Activated B cell treated with CpG ODN at 0.5 μM for 24 hours (primary cell): Measurements from ENCODE around the gene ZNF692. TPM values are rescaled to one million over a fixed set of nuclear protein-coding genes. Genes with fewer than 3 reads are reported as not detected.
A peak's percentile ranks its signal among the peaks of the same experiment; 100 is the strongest.

ENCODE experiments used
- ATAC-seq: fragments of 200-7000 bp; cut with Tn5 transposase; one replicate; pipeline ENCODE4 v1.10.0; 2021; ENCODE audit warnings: low read depth, mild to moderate bottlenecking, moderate library complexity
- CTCF ChIA-PET: fragments of 350-600 bp; sonication (Branson Sonifier 250); formaldehyde crosslinking; loops from one replicate; lab custom pipeline; 2021; ENCODE audit warnings: antibody characterized with exemption; lab: Charles Lee
- POLR2A ChIA-PET: fragments of 350-600 bp; sonication (Branson Sonifier 250); formaldehyde crosslinking; loops from one replicate; lab custom pipeline; 2021; ENCODE audit warnings: antibody characterized with exemption; lab: Charles Lee
- DNase-seq: peaks from one replicate; pipeline ENCODE4 v3.0.0; 2022
- H3K27ac Mint-ChIP-seq: one replicate; pipeline ENCODE4 v1.8.0; 2020; ENCODE audit warnings: mixed read lengths
- H3K27me3 Mint-ChIP-seq: one replicate; pipeline ENCODE4 v1.8.0; 2021; ENCODE audit warnings: mixed read lengths
- H3K36me3 Mint-ChIP-seq: one replicate; pipeline ENCODE4 v1.8.0; 2021; ENCODE audit warnings: low read depth, mixed read lengths
- H3K4me1 Mint-ChIP-seq: one replicate; pipeline ENCODE4 v1.8.0; 2021; ENCODE audit warnings: mixed read lengths
- H3K4me3 Mint-ChIP-seq: one replicate; pipeline ENCODE4 v1.8.0; 2020; ENCODE audit warnings: mild to moderate bottlenecking, mixed read lengths
- H3K9me3 Mint-ChIP-seq: one replicate; pipeline ENCODE4 v1.8.0; 2020; ENCODE audit warnings: mixed read lengths
- intact Hi-C: fragments of 100-400 bp; cut with micrococcal nuclease; formaldehyde crosslinking; loops from one replicate; pipeline ENCODE4 v1.15.1; 2024
- total RNA-seq: library from RNA; stranded (reverse); gene quantifications from 2 replicates; pipeline ENCODE4 v1.2.3, GENCODE V29; 2022
- TF ChIP-seq, protein P1 (sequence below): fragments of 200-600 bp; IDR thresholded peaks from one replicate; pipeline ENCODE4 v1.8.0; 2022; ENCODE audit warnings: antibody characterized with exemption, mild to moderate bottlenecking

ZNF692 gene
- total RNA-seq, result 36.4 and 40.3 TPM in 2 replicates

- DNase-seq (peak; percentile 97), ATAC-seq (peak; percentile 88)
- H3K4me1 Mint-ChIP-seq, result peaks cover 55% of the 10 kb centered on the region
- POLR2A ChIA-PET, result interaction anchor here (0.7 to 7.1 kb wide), 9 partner anchors 9 to 57 kb away, joined by 4 to 250 read pairs (median 19); partner anchors contain the start of genes PGBD2, SH3BP5L and ZNF672
- H3K27me3 Mint-ChIP-seq, result no peaks in the 10 kb centered on the region
- no peaks in the 10 kb centered on the region for H3K9me3 Mint-ChIP-seq
- intact Hi-C loops, result loop anchor here (1.0 kb wide), 5 partner anchors 14 to 237 kb away; partner anchors contain the start of genes PGBD2 and ZNF672
- CTCF ChIA-PET, result interaction anchor here (0.8 to 3.2 kb wide), 11 partner anchors 15 to 54 kb away, joined by 3 to 31 read pairs (median 3); partner anchors contain the start of genes PGBD2, SH3BP5L and ZNF672
- peaks cover 17% of the 10 kb centered on the region for H3K36me3 Mint-ChIP-seq
- TF ChIP-seq, protein P1, sequence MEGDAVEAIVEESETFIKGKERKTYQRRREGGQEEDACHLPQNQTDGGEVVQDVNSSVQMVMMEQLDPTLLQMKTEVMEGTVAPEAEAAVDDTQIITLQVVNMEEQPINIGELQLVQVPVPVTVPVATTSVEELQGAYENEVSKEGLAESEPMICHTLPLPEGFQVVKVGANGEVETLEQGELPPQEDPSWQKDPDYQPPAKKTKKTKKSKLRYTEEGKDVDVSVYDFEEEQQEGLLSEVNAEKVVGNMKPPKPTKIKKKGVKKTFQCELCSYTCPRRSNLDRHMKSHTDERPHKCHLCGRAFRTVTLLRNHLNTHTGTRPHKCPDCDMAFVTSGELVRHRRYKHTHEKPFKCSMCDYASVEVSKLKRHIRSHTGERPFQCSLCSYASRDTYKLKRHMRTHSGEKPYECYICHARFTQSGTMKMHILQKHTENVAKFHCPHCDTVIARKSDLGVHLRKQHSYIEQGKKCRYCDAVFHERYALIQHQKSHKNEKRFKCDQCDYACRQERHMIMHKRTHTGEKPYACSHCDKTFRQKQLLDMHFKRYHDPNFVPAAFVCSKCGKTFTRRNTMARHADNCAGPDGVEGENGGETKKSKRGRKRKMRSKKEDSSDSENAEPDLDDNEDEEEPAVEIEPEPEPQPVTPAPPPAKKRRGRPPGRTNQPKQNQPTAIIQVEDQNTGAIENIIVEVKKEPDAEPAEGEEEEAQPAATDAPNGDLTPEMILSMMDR, result no peak
- H3K27ac Mint-ChIP-seq, result peak within 1 kb of the TSS; percentile 97
- H3K4me3 Mint-ChIP-seq, result peak within 1 kb of the TSS; percentile 87
Measured at GRCh38 chr1:248858891-248859889, at the start of gene ZNF692. TSS of gene ZNF692 (minus strand) at chr1:248859085. CDS start at chr1:248858309, 776 bp downstream.

DNA sequence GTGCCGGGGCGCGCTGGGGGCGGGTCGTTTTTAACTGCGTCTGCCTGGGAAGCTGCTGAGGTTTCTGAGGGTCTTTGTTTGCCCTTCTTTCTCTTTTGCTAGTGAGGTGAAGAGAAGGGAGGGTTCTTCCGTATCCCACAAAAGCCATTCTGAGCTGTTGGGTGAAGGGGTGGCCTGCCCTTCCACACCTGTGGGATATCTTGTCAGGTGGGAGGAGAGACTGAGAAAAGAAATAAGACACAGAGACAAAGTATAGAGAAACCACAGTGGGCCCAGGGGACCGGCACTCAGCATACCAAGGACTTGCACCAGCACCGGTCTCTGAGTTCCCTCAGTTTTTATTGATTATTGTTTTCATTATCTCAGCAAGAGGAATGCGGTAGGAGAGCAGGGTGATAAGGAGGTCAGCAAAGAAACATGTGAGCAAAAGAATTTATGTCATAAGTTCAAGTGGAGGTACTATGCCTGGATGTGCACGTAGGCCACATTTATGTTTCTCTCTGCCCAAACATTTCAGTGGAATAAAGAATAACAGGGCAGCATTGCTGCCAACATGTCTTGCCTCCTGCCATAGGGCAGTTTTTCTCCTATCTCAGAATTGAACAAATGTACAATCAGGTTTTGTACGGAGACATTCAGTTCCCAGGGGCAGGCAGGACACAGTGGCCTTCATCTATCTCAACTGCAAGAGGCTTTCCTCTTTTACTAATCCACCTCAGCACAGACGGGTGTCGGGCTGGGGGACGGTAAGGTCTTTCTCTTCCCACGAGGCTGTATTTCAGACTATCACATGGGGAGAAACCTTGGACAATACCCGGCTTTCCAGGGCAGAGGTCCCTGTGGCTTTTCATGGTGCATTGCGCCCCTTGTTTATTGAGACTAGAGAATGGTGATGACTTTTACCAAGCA is 48.1 kb upstream of the ZNF692 start:
- Mint-ChIP-seq H3K27me3 (no peaks in the 10 kb centered on the region), H3K9me3 (no peaks in the 10 kb centered on the region), H3K27ac (peak overlapping the region; percentile 96), H3K36me3 (peaks cover 33% of the 10 kb centered on the region), H3K4me3 (peak overlapping the region; percentile 93), H3K4me1 (peaks cover 46% of the 10 kb centered on the region)
- CTCF ChIA-PET, result interaction anchor here (0.9 kb wide), 1 partner anchor 81 kb away, joined by 3 read pairs; no protein-coding TSS in a partner anchor
- DNase-seq, result no peak
- POLR2A ChIA-PET, result interaction anchor here (2.0 to 2.5 kb wide), 3 partner anchors 33 to 68 kb away, joined by 18 to 27 read pairs (median 19); partner anchors contain the start of genes ZNF672 and ZNF692
- peak; percentile 10 for ATAC-seq
- intact Hi-C loops, result loop anchor here (1.0 kb wide), 4 partner anchors 33 to 81 kb away; no protein-coding TSS in a partner anchor
- TF ChIP-seq, protein P1, result no peak

DNA sequence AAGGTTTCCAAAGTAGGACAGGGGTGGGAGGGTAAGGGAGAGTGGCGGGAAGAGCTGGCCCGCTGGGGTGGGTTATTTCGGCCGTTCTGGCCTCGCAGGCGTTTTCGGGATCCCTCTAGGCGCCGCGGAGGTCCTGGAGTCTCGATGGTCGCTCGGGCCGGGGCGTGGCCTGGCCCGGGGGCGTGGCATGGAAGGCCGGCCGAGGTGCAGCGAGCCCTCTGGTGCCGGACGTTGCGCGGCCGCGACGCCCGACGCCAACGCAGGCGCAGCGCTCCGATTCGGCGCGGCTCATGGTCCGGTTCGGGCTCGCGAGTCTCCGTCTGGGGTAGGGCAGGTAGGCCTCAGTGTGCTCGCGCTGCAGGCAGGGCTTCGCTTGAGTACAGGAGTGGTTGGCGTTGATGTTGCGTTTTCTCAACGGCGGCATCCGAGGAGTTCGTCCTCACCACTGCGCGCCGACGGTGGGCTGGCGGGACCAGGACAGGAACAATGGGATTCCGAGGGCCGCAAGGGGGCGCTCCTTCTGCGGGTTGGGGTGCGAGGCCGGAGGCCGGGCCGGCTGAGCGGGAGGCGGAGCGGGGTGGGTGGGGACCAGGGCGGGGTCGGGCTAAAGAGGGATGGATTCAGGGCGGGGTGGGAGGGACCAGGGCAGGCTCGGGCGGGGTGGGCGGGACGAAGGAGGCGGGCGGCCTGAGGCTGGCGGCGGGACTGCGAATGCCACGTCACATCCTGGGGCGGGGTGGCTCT is 47.3 kb upstream of the ZNF692 start, which contains the start of gene PGBD2:
PGBD2 (plus strand) TSS at position 227 of the 744 bp plus-strand sequence. CDS start 7,628 bp downstream, outside the sequence.
- ChIA-PET POLR2A (interaction anchor here (0.7 to 2.5 kb wide), 6 partner anchors 32 to 80 kb away, joined by 3 to 27 read pairs (median 16); partner anchors contain the start of genes SH3BP5L, ZNF672 and ZNF692), CTCF (interaction anchor here (0.9 to 1.0 kb wide), 3 partner anchors 47 to 80 kb away, joined by 3 read pairs; partner anchors contain the start of gene ZNF692)
- Mint-ChIP-seq H3K4me1 (peaks cover 46% of the 10 kb centered on the region), H3K36me3 (peaks cover 33% of the 10 kb centered on the region), H3K27ac (peak within 1 kb of the TSS; percentile 99), H3K4me3 (peak within 1 kb of the TSS; percentile 99), H3K9me3 (no peaks in the 10 kb centered on the region), H3K27me3 (no peaks in the 10 kb centered on the region)
- ATAC-seq, result peak; percentile 83
- intact Hi-C loops, result loop anchor here (1.0 kb wide), 4 partner anchors 32 to 80 kb away; no protein-coding TSS in a partner anchor
- TF ChIP-seq, protein P1, result no peak
- peak; percentile 95 for DNase-seq

DNA sequence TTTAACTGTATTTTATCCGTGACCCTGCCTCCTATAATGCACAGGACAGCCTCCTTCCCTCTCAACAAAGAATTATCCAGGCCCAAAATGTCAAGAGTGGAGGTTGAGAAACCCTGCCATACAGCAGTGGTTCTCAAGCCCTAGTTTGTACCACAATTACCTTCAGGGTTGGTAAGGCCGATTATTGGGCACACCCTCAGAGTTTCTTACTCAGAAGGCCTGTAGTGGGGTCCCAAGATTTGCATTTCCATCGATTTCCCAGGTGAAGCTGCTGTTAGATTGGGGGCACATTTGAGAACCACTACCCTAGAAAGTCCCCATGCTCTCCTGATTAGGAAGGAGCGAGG is 46.8 kb upstream of the ZNF692 start:
- intact Hi-C loops, result loop anchor here (1.0 kb wide), 4 partner anchors 31 to 79 kb away; no protein-coding TSS in a partner anchor
- H3K27ac Mint-ChIP-seq, result peak overlapping the region; percentile 99
- no peaks in the 10 kb centered on the region for H3K27me3 Mint-ChIP-seq
- peak overlapping the region; percentile 99 for H3K4me3 Mint-ChIP-seq
- TF ChIP-seq, protein P1, result no peak
- ChIA-PET CTCF (interaction anchor here (1.0 kb wide), 2 partner anchors 46 to 47 kb away, joined by 3 read pairs; partner anchors contain the start of gene ZNF692), POLR2A (interaction anchor here (0.7 to 2.5 kb wide), 6 partner anchors 32 to 80 kb away, joined by 3 to 27 read pairs (median 16); partner anchors contain the start of genes SH3BP5L, ZNF672 and ZNF692)
- DNase-seq (no peak), ATAC-seq (no peak)
- H3K9me3 Mint-ChIP-seq, result no peaks in the 10 kb centered on the region
- H3K36me3 Mint-ChIP-seq, result peaks cover 29% of the 10 kb centered on the region
- H3K4me1 Mint-ChIP-seq, result peaks cover 46% of the 10 kb centered on the region
